ENCODE results near the gene LGALS9.

Gene LGALS9

GRCh38 chr17:27612160-27612770 lies 18.7 kb upstream of the LGALS9 start:
- Histone ChIP-seq H3K4me1 (ENCODE audit: insufficient read depth, low read length, severe bottlenecking) (no peaks in the 10 kb centered on the region), H2AFZ (ENCODE audit: low read length) (no peak overlapping the region), H3K27me3 (ENCODE audit: insufficient read depth, low read length) (no peaks in the 10 kb centered on the region), H3F3A (ENCODE audit: insufficient read depth, low read length) (no peaks in the 10 kb centered on the region), H4K20me1 (ENCODE audit: insufficient read depth, low read length) (no peaks in the 10 kb centered on the region), H3K36me3 (ENCODE audit: insufficient read depth, low read length) (no peaks in the 10 kb centered on the region), H3K9ac (ENCODE audit: low read length) (no peak overlapping the region), H3K9me2 (ENCODE audit: low read depth, low read length) (no peaks in the 10 kb centered on the region), H3K27ac (ENCODE audit: low read depth, low read length, poor library complexity, severe bottlenecking) (no peak overlapping the region), H3K4me3 (ENCODE audit: low read depth, low read length, poor library complexity, severe bottlenecking) (no peak overlapping the region), H3K4me2 (ENCODE audit: low read length) (no peak overlapping the region), H3K79me2 (ENCODE audit: insufficient read depth, low read length) (no peaks in the 10 kb centered on the region), H3K9me3 (ENCODE audit: low read length) (no peaks in the 10 kb centered on the region)
- TF ChIP-seq, protein P1, sequence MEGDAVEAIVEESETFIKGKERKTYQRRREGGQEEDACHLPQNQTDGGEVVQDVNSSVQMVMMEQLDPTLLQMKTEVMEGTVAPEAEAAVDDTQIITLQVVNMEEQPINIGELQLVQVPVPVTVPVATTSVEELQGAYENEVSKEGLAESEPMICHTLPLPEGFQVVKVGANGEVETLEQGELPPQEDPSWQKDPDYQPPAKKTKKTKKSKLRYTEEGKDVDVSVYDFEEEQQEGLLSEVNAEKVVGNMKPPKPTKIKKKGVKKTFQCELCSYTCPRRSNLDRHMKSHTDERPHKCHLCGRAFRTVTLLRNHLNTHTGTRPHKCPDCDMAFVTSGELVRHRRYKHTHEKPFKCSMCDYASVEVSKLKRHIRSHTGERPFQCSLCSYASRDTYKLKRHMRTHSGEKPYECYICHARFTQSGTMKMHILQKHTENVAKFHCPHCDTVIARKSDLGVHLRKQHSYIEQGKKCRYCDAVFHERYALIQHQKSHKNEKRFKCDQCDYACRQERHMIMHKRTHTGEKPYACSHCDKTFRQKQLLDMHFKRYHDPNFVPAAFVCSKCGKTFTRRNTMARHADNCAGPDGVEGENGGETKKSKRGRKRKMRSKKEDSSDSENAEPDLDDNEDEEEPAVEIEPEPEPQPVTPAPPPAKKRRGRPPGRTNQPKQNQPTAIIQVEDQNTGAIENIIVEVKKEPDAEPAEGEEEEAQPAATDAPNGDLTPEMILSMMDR (IDR thresholded peaks at IDR 0.05; ENCODE audit: low read length) = no peak
- TF ChIP-seq EZH2 (IDR thresholded peaks at IDR 0.05; ENCODE audit: borderline replicate concordance, low read length) = no peak

DNA sequence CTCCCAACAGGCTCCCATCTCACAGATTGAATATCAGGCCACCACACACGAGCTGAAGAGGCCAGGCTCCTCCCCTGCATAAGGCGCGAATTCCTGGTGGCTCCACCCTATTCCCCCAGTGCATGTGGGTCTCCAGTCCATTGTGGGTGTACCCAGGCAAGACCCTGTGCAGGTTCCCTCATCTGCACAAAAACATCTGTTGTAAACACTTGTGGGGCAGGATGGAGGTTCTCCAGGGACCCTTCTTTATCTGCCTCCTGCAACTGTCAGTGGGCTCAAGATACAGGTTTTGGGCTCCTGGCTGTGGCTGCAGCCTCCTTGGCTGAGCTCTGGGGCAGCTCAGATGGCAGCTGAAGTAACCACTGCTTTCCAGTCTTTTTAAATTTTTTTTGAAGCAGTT lies 17.6 kb upstream of the LGALS9 start:
- no peak for TF ChIP-seq EZH2 (IDR thresholded peaks at IDR 0.05; ENCODE audit: borderline replicate concordance, low read length)
- TF ChIP-seq, protein P1 (IDR thresholded peaks at IDR 0.05; ENCODE audit: low read length) = no peak
- no peaks in the 10 kb centered on the region for H3F3A ChIP-seq (ENCODE audit: insufficient read depth, low read length)
- no peaks in the 10 kb centered on the region for H3K27me3 ChIP-seq (ENCODE audit: insufficient read depth, low read length)
- H3K9ac ChIP-seq (ENCODE audit: low read length) = no peak overlapping the region
- H3K79me2 ChIP-seq (ENCODE audit: insufficient read depth, low read length) = no peaks in the 10 kb centered on the region
- H3K4me1 ChIP-seq (ENCODE audit: insufficient read depth, low read length, severe bottlenecking) = no peaks in the 10 kb centered on the region
- H3K9me3 ChIP-seq (ENCODE audit: low read length) = no peaks in the 10 kb centered on the region
- no peak overlapping the region for H2AFZ ChIP-seq (ENCODE audit: low read length)
- H3K9me2 ChIP-seq (ENCODE audit: low read depth, low read length) = no peaks in the 10 kb centered on the region
- H3K36me3 ChIP-seq (ENCODE audit: insufficient read depth, low read length) = no peaks in the 10 kb centered on the region
- no peak overlapping the region for H3K27ac ChIP-seq (ENCODE audit: low read depth, low read length, poor library complexity, severe bottlenecking)
- H3K4me2 ChIP-seq (ENCODE audit: low read length) = no peak overlapping the region
- H3K4me3 ChIP-seq (ENCODE audit: low read depth, low read length, poor library complexity, severe bottlenecking) = no peak overlapping the region
- H4K20me1 ChIP-seq (ENCODE audit: insufficient read depth, low read length) = no peaks in the 10 kb centered on the region

- TF ChIP-seq, protein P1 (IDR thresholded peaks at IDR 0.05; ENCODE audit: low read length) = no peak
- TF ChIP-seq EZH2 (IDR thresholded peaks at IDR 0.05; ENCODE audit: borderline replicate concordance, low read length) = no peak
- Histone ChIP-seq H3K36me3 (ENCODE audit: insufficient read depth, low read length) (no peaks in the 10 kb centered on the region), H3K4me2 (ENCODE audit: low read length) (no peak overlapping the region)
Observed at GRCh38 chr17:27615121-27615520, 15.9 kb upstream of the LGALS9 start.

More at GRCh38 chr17:27615121-27615520, 15.9 kb upstream of the LGALS9 start:
- H2AFZ ChIP-seq (ENCODE audit: low read length) = no peak overlapping the region
- no peak overlapping the region for H3K4me3 ChIP-seq (ENCODE audit: low read depth, low read length, poor library complexity, severe bottlenecking)
- no peaks in the 10 kb centered on the region for H3K9me3 ChIP-seq (ENCODE audit: low read length)
- H3F3A ChIP-seq (ENCODE audit: insufficient read depth, low read length) = no peaks in the 10 kb centered on the region
- no peaks in the 10 kb centered on the region for H3K4me1 ChIP-seq (ENCODE audit: insufficient read depth, low read length, severe bottlenecking)
- H3K9ac ChIP-seq (ENCODE audit: low read length) = no peak overlapping the region
- H3K27ac ChIP-seq (ENCODE audit: low read depth, low read length, poor library complexity, severe bottlenecking) = no peak overlapping the region
- no peaks in the 10 kb centered on the region for H3K9me2 ChIP-seq (ENCODE audit: low read depth, low read length)
- no peaks in the 10 kb centered on the region for H4K20me1 ChIP-seq (ENCODE audit: insufficient read depth, low read length)
- no peaks in the 10 kb centered on the region for H3K79me2 ChIP-seq (ENCODE audit: insufficient read depth, low read length)
- H3K27me3 ChIP-seq (ENCODE audit: insufficient read depth, low read length) = no peaks in the 10 kb centered on the region
